GM19328 (cell line): Measurements from ENCODE around the gene BHLHA9.

ENCODE experiments used
- ATAC-seq: cut with Tn5 transposase; IDR thresholded peaks from one replicate; pipeline ENCODE4 v1.9.1; 2021; ENCODE audit warnings: mild to moderate bottlenecking, moderate library complexity; ENCODE audit not compliant: unreplicated experiment

The BHLHA9 gene

GRCh38 chr17:1251866-1252608 is 18.2 kb upstream of the BHLHA9 start:
- ATAC-seq: no peak

- no peak for ATAC-seq
Measured at GRCh38 chr17:1255041-1255440, 15.2 kb upstream of the BHLHA9 start.

GRCh38 chr17:1256699-1257098 is 13.5 kb upstream of the BHLHA9 start:
- ATAC-seq: no peak

- ATAC-seq: no peak
Measured at GRCh38 chr17:1260086-1260769, 10.0 kb upstream of the BHLHA9 start.

- no peak for ATAC-seq
Measured at GRCh38 chr17:1260770-1261161, 9.5 kb upstream of the BHLHA9 start.

GRCh38 chr17:1264196-1264595 is 6.0 kb upstream of the BHLHA9 start:
- no peak for ATAC-seq

- ATAC-seq: no peak
Measured at GRCh38 chr17:1267471-1267943, 2.7 kb upstream of the BHLHA9 start.

GRCh38 chr17:1271030-1271423 is 783 bp downstream of the BHLHA9 start:
- no peak for ATAC-seq

GRCh38 chr17:1271441-1271840 is 1.2 kb downstream of the BHLHA9 start:
- no peak for ATAC-seq

- ATAC-seq: no peak
Measured at GRCh38 chr17:1272701-1273100, 2.5 kb downstream of the BHLHA9 start.

GRCh38 chr17:1273492-1274244 is 3.4 kb downstream of the BHLHA9 start:
- no peak for ATAC-seq

- ATAC-seq: no peak
Measured at GRCh38 chr17:1274245-1274608, 4.0 kb downstream of the BHLHA9 start.

GRCh38 chr17:1275205-1275961 is 5.1 kb downstream of the BHLHA9 start:
- ATAC-seq: no peak

GRCh38 chr17:1275962-1276736 is 5.9 kb downstream of the BHLHA9 start:
- no peak for ATAC-seq

GRCh38 chr17:1280652-1281051 is 10.4 kb downstream of the BHLHA9 start:
- no peak for ATAC-seq

GRCh38 chr17:1286379-1287106 is 16.3 kb downstream of the BHLHA9 start:
- ATAC-seq: no peak

- no peak for ATAC-seq
Measured at GRCh38 chr17:1289695-1290094, 19.5 kb downstream of the BHLHA9 start.

GRCh38 chr17:1290676-1291075 is 20.4 kb downstream of the BHLHA9 start:
- ATAC-seq: no peak

GRCh38 chr17:1294157-1294717 is 24.0 kb downstream of the BHLHA9 start:
- no peak for ATAC-seq
